Activated CD8-positive, alpha-beta memory T cell treated with anti-CD3 and anti-CD28 coated beads, Interleukin-2, amount 50 U/mL, for 24 hours (primary cell): ENCODE measurements around the gene BMPR1A.

Experiments
- DNase-seq: peaks from one replicate; pipeline ENCODE4 v3.0.0-alpha.2; 2020; ENCODE audit errors: extremely low read depth

Gene BMPR1A

GRCh38 chr10:86802473-86803108, 46.2 kb downstream of the BMPR1A start:
- DNase-seq: no peak

- DNase-seq: no peak
Observed at GRCh38 chr10:86803156-86803555, 46.7 kb downstream of the BMPR1A start.

GRCh38 chr10:86804805-86805204, 48.4 kb downstream of the BMPR1A start:
- no peak for DNase-seq

- DNase-seq: no peak
Observed at GRCh38 chr10:86813101-86813500, 56.7 kb downstream of the BMPR1A start.

GRCh38 chr10:86813982-86814381, 57.6 kb downstream of the BMPR1A start:
- DNase-seq: no peak

- no peak for DNase-seq
Observed at GRCh38 chr10:86815035-86815617, 58.7 kb downstream of the BMPR1A start.

- no peak for DNase-seq
Observed at GRCh38 chr10:86815640-86816039, 59.2 kb downstream of the BMPR1A start.

- no peak for DNase-seq
Observed at GRCh38 chr10:86817246-86817645, 60.8 kb downstream of the BMPR1A start.

GRCh38 chr10:86819567-86819966, 63.1 kb downstream of the BMPR1A start:
- DNase-seq: no peak

- DNase-seq: no peak
Observed at GRCh38 chr10:86820509-86820908, 64.1 kb downstream of the BMPR1A start.

GRCh38 chr10:86821388-86821999, 65.1 kb downstream of the BMPR1A start:
- no peak for DNase-seq

- no peak for DNase-seq
Observed at GRCh38 chr10:86823565-86823964, 67.1 kb downstream of the BMPR1A start.

GRCh38 chr10:86824151-86824550, 67.7 kb downstream of the BMPR1A start:
- DNase-seq: no peak

GRCh38 chr10:86825366-86825765, 68.9 kb downstream of the BMPR1A start:
- DNase-seq: no peak

- no peak for DNase-seq
Observed at GRCh38 chr10:86827639-86828038, 71.2 kb downstream of the BMPR1A start.

- no peak for DNase-seq
Observed at GRCh38 chr10:86828145-86828544, 71.7 kb downstream of the BMPR1A start.

- DNase-seq: no peak
Observed at GRCh38 chr10:86829472-86829871, 73.1 kb downstream of the BMPR1A start.

GRCh38 chr10:86830043-86830591, 73.7 kb downstream of the BMPR1A start:
- no peak for DNase-seq

GRCh38 chr10:86833969-86834368, 77.5 kb downstream of the BMPR1A start:
- no peak for DNase-seq

- no peak for DNase-seq
Observed at GRCh38 chr10:86836044-86836443, 79.6 kb downstream of the BMPR1A start.

GRCh38 chr10:86837663-86838062, 81.2 kb downstream of the BMPR1A start:
- DNase-seq: no peak

- no peak for DNase-seq
Observed at GRCh38 chr10:86840498-86840897, 84.1 kb downstream of the BMPR1A start.

GRCh38 chr10:86846088-86846487, 89.7 kb downstream of the BMPR1A start:
- DNase-seq: no peak
